GM19193 (cell line): Measurements from ENCODE around the gene C1GALT1C1L.

Source experiments
- POLR2A ChIP-seq: IDR thresholded peaks from 4 replicates; pipeline ENCODE4 v1.6.1; 2011; ENCODE audit not compliant: insufficient read depth, insufficient read length; ENCODE audit errors: extremely low read depth

C1GALT1C1L gene

GRCh38 chr2:43676322-43677050, at the start of gene C1GALT1C1L:
Gene C1GALT1C1L (minus strand): TSS chr2:43676429. CDS start chr2:43676322, 107 bp downstream.
- no peak for TF ChIP-seq POLR2A

- no peak for TF ChIP-seq POLR2A
These were observed 49.5 kb upstream of the C1GALT1C1L start for GRCh38 chr2:43725711-43726246.

GRCh38 chr2:43724728-43725526, 48.7 kb upstream of the C1GALT1C1L start:
- no peak for TF ChIP-seq POLR2A

- no peak for TF ChIP-seq POLR2A
These were observed 42.4 kb upstream of the C1GALT1C1L start for GRCh38 chr2:43718530-43719124.

GRCh38 chr2:43717322-43717721, 41.1 kb upstream of the C1GALT1C1L start:
- no peak for TF ChIP-seq POLR2A

GRCh38 chr2:43715300-43716098, 39.3 kb upstream of the C1GALT1C1L start:
- no peak for TF ChIP-seq POLR2A

GRCh38 chr2:43714164-43714563, 37.9 kb upstream of the C1GALT1C1L start:
- TF ChIP-seq POLR2A = no peak

GRCh38 chr2:43710866-43711265, 34.6 kb upstream of the C1GALT1C1L start:
- TF ChIP-seq POLR2A = no peak

- no peak for TF ChIP-seq POLR2A
These were observed 32.7 kb upstream of the C1GALT1C1L start for GRCh38 chr2:43708891-43709290.

GRCh38 chr2:43708178-43708577, 31.9 kb upstream of the C1GALT1C1L start:
- no peak for TF ChIP-seq POLR2A

- no peak for TF ChIP-seq POLR2A
These were observed 31.2 kb upstream of the C1GALT1C1L start for GRCh38 chr2:43707255-43708015.

GRCh38 chr2:43701111-43701510, 24.9 kb upstream of the C1GALT1C1L start:
- no peak for TF ChIP-seq POLR2A

GRCh38 chr2:43699761-43700160, 23.5 kb upstream of the C1GALT1C1L start:
- TF ChIP-seq POLR2A = no peak

GRCh38 chr2:43692428-43692994, 16.3 kb upstream of the C1GALT1C1L start:
- no peak for TF ChIP-seq POLR2A

- no peak for TF ChIP-seq POLR2A
These were observed 13.8 kb upstream of the C1GALT1C1L start for GRCh38 chr2:43689999-43690398.
